HG03558 (cell line): Measurements from ENCODE around the gene ATP13A3.
"Not testable (repeated sequence)": the region's sequence is repeated elsewhere in the genome, so short reads cannot be mapped to it uniquely, and the experiment has no call there.

Experiments
- ATAC-seq: cut with Tn5 transposase; IDR thresholded peaks from one replicate; pipeline ENCODE4 v1.9.1; 2021; ENCODE audit warnings: moderate number of reproducible peaks; ENCODE audit not compliant: unreplicated experiment; ENCODE audit errors: extremely low read depth

Gene ATP13A3

GRCh38 chr3:194503081-194503531 is 16.3 kb upstream of the ATP13A3 start:
- ATAC-seq: no peak

DNA sequence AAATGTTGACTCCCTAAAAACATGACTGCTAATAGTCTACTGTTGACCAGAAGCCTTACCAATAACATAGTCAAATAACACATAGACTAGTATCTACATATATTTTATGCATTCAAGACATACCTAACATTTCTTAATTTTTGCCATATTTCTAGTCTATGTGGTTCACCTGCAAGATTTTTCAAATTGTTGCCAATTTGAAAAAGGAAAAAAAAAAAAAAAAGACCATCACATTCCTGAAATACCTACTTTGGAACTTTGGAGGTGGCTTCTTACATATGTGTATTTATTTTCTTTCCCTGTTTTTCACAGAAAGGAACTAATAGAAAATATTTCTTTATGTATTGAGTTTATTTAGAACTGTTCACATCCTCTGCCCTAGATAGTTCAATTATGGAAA is 13.4 kb upstream of the ATP13A3 start:
- ATAC-seq: no peak

- ATAC-seq: not testable (repeated sequence)
Observed at GRCh38 chr3:194499516-194499915, 12.7 kb upstream of the ATP13A3 start.

GRCh38 chr3:194497799-194498575 is 11.2 kb upstream of the ATP13A3 start:
- no peak for ATAC-seq

DNA sequence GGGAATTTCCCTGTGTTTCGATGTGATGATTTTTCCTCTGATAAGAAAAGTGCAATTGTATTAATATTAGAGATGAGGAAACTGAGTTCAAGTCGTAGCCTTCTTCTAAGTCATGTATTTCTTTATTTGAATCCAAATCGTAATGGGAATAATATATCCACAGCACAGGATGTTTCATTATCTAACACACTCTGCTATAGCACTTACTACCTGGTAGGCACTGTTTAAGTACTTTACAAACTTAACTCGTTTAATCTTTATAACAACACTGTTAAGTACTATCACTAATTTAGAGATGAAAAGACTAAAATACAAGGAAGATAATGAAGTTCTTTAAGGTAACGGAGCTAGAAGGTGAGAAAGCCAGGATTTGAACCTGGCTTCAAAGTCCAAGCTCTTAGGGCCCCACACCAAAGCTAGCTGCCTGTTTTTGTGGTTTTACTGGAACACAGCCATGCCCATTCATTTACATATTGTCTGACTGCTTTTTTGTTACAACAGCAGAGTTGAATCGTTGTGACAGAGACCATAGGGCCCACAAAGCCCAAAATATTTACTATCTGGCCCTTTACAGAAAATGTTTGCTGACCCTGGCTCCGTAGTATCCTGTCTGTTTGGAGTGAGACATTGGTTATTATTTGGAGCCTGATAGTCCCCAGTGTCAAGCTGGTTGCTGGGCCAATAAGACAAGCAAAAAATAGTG is 9.6 kb upstream of the ATP13A3 start:
- ATAC-seq: no peak

DNA sequence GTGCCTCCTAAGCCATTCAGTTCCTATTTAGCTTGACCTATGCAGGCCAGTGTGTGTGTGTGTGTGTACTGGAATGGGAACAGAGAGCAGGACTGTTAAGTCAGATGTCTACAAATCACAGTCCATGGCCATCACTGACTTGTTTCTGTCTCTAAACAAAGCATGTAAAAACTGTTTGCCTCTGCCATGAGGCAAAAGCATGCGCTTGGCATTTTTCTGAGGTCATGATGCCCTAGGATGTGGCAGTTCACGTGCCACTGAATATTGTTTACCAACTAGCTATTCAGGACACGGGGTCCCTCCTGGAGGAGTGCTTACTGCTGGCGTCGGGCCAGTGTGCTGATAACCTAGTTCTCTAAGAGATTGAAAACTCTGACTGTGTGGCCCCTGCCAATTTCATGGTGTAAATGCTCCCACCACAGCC is 8.2 kb upstream of the ATP13A3 start:
- ATAC-seq: no peak

DNA sequence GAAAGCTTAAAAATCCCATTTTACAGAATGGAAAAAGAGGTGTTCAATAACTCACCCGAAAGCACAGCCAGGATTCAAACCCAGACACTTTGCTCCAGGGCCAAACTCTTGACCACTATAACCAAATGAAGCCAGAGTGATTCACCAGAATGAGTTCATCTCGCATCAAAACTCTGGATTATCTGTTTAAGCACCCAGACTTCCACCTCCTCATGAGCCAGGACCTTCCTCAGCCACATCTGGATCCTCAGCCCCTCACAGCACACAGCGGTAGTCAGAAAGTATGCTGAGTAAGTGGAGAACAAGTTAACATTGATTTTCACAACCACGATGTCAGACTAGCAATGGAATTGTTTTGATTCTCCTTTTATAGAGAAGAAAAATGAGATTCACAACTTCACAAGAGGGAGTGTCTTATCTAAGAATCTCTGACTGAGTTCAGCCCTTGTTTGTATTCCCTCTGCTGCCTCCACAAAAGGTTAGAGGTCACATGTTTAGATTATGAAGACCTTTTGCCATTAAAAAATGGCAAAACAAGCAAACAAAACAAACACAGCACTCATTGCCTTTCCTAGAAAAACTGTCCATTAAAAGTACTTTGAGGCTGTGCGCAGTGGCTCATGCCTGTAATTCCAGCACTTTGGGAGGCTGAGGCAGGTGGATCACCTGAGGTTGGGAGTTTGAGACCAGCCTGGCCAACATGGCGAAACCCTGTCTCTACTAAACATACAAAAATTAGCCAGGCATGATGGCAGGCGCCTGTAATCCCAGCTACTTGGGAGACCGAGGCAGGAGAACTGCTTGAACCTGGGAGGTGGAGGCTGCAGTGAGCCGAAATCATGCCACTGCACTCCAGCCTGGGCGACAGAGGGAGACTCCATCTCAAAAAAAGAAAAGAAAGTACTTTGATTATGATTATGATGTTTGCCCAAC is 7.5 kb upstream of the ATP13A3 start:
- not testable (repeated sequence) for ATAC-seq

DNA sequence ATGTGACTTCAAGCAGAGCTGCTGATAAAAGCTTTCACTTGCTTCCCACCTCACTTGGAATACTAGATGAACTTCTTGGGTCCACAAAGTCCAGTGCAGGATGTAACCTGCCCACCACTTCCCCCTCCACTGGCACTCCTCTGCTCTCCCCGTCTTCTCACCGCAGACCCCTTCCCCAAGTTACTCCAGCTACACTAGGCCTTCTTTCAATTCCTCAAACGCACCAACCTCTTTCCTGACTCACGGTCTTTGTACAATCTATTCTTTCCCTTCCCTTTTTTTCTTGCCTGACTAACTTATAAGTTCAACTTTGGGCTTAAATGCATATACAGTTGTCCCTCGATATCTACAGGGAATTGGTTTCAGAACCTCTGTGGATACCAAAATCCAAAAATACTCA is 5.2 kb upstream of the ATP13A3 start:
- no peak for ATAC-seq

GRCh38 chr3:194489736-194490612 is 3.2 kb upstream of the ATP13A3 start:
- peak; percentile 51 for ATAC-seq

DNA sequence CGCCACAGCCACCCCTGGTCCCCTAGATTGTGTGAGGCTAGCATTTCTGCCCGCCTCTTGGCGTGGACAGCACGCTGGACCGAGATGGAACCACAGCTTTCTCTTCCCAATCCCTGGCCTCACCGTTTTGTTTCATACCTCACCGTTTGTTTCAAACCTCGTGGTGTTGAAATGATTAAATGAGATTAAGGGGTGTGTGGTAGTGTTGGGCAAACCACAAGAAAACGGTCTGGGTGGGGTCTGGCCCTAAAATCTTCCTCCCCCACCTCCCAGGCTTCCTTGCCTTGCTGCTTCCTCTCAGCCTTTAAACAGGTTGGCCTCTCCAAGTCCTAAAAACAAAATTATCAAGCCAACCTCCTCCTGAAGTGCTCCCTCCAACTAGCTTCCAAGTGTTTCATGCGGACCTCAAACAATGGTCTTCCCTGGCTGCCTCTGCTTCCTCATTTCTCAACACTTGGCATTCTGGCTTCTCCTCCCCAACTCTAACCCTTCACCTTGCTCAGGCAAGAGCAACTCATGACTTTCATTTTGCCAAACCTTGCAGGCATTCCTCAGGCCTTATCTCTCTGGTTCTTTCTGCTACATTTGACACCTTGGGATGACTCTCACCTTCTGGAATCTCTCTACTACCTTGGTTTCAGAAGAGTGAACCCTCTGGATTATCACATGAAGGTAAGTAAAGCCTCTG is 1.4 kb upstream of the ATP13A3 start:
- no peak for ATAC-seq

DNA sequence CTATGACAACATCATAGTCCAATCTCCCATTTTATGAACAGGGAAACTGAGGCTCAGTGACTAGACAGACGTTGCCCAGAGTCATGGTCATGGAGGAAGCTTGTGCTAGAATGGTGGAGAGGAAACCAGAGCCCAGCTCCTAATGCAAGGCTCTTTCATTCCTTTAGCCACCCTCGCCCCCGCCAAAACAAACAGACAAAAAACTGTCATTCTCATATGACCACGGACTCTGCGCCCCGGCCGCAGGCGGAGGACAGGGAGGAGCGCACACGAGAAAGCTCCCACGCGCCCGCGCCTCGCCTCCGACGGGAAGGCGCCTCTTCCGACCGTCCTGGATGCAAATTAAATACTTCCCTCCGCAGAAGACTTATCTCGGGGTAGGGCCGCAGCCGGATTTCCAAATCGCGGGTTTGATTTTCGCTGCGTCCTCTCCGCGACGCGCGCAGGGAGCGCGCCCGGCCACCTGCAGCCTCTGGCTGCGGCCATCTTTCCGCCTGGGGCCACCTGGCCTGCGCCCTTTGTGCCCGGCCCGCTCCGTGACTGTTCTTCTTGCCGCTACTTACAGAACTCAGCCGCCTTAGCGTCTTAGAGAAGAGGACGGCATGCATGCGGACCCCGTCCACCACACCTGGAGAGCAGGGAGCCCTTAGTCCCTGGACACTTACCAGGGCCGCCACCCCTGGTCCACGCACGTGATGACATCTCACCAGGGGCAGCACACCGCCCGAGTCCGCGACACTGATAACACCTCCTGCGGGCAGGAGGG is 670 bp upstream of the ATP13A3 start:
- ATAC-seq: peak; percentile 1

DNA sequence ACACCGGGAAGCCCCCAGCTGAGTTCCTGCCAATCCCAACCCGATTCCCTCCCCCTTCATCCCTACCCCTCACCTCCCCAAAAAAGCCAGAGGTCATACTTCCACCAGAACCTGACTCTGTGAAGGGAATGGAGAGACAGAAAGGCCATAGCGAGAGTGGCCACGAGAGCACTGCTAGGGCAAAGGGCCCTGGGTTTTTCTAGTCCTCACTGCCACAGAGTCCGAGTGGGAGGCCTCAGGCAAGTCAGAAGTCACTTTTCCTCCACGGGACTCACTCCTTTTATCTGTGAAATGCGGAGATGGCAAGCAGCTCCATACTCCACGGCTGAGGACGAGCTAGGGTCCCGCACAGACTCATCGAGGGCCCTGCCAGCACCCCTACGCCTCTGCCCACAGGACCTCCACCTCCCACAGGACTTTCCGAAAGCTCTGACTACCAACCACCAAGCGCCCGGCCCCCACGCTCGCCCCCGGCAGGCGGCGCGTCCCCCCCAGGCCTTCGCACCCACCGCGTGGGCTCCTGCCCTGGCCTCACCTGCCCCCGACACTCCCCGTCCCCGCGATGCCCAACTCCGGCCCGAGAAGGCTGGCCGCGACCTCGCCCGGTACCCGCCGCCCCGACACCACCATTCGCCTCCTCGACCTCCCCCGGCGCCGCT is 792 bp downstream of the ATP13A3 start:
- no peak for ATAC-seq

DNA sequence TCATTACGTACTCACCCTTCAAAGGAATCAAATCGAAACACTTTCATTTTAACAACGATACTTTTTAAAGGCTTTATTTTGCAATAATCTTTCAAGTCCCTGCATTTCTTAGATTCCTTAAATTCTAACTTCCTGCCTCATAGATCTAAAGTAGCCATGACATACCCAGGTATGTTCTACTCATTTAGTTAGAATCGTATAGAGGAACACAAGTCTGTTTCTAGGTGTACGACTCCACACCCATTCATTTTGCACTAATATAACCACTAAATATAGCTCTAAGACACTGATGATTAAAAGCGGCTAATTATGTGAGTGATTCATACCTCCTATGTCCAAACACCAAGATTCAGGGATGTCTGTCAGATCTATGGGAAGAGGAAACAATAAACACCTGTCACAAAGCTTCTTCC is 1.3 kb downstream of the ATP13A3 start:
- ATAC-seq: no peak

- no peak for ATAC-seq
Observed at GRCh38 chr3:194484614-194485013, 2.2 kb downstream of the ATP13A3 start.

GRCh38 chr3:194483850-194484249 is 3.0 kb downstream of the ATP13A3 start:
- no peak for ATAC-seq

DNA sequence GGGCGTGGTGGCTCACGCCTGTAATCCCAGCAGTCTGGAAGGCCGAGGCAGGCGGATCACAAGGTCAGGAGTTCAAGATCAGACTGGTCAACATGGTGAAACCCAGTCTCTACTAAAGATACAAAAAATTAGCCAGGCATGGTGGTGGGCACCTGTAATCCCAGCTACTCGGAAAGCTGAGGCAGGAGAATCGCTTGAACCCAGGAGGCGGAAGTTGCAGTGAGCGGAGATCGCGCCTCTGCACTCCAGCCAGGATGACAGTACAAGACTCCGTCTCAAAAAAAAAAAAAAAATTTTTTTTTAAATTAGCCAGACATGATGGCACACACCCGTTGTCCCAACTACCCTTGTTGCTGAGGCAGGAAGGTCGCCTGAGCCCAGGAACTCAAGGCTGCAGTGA is 4.0 kb downstream of the ATP13A3 start:
- ATAC-seq: not testable (repeated sequence)

DNA sequence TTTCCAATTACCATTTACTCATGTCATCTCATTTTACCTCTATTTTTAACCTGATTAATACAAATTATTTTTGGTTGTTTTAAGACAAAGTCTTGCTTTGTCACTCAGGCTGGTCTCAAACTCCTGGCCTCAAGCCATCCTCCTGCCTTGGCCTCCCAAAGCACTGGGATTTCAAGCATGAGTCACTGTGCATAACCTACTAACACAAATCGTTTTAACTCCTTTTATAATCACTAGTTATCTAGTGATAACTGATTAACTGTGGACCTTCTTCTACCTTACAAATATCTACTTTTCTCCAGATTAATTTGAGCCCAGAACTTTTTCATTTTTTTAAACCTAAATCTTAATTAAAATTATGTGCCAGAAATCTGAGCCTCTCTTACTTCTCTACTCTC is 4.6 kb downstream of the ATP13A3 start:
- ATAC-seq: no peak
